ENCODE measurements around the gene MTR. TPM values are rescaled to one million over a fixed set of nuclear protein-coding genes. Genes with fewer than 3 reads are reported as not detected.
A peak's percentile ranks its signal among the peaks of the same experiment; 100 is the strongest.

MTR gene
- total RNA-seq, 1 donor from 2014 or later, result 42.9 TPM

GRCh38 chr1:236868625-236869467 is 73.8 kb downstream of the MTR start:
- peaks cover 3% of the 10 kb centered on the region for H3K9me3 Mint-ChIP-seq
- no peak overlapping the region for H3K4me3 Mint-ChIP-seq
- no peaks in the 10 kb centered on the region for H3K27me3 Mint-ChIP-seq (ENCODE audit: low read depth)
- TF ChIP-seq CTCF (conservative IDR thresholded peaks at IDR 0.05), result peak; percentile 93
- H3K36me3 Mint-ChIP-seq (ENCODE audit: low read depth), result peaks cover 37% of the 10 kb centered on the region
- DNase-seq (ENCODE audit: low read depth, low spot score), result peak; percentile 19
- no peak overlapping the region for H3K27ac Mint-ChIP-seq (ENCODE audit: unreplicated experiment)
- no peaks in the 10 kb centered on the region for H3K4me1 Mint-ChIP-seq

GRCh38 chr1:236869911-236870310 is 74.8 kb downstream of the MTR start:
- H3K9me3 Mint-ChIP-seq, result peaks cover 3% of the 10 kb centered on the region
- no peak overlapping the region for H3K27ac Mint-ChIP-seq (ENCODE audit: unreplicated experiment)
- H3K4me3 Mint-ChIP-seq, result no peak overlapping the region
- no peak for TF ChIP-seq CTCF (conservative IDR thresholded peaks at IDR 0.05)
- no peaks in the 10 kb centered on the region for H3K4me1 Mint-ChIP-seq
- H3K27me3 Mint-ChIP-seq (ENCODE audit: low read depth), result no peaks in the 10 kb centered on the region
- peaks cover 35% of the 10 kb centered on the region for H3K36me3 Mint-ChIP-seq (ENCODE audit: low read depth)
- DNase-seq (ENCODE audit: low read depth, low spot score), result no peak

GRCh38 chr1:236870721-236871120 is 75.6 kb downstream of the MTR start:
- H3K4me1 Mint-ChIP-seq, result no peaks in the 10 kb centered on the region
- H3K9me3 Mint-ChIP-seq, result peaks cover 3% of the 10 kb centered on the region
- TF ChIP-seq CTCF (conservative IDR thresholded peaks at IDR 0.05), result no peak
- no peaks in the 10 kb centered on the region for H3K27me3 Mint-ChIP-seq (ENCODE audit: low read depth)
- H3K4me3 Mint-ChIP-seq, result no peak overlapping the region
- no peak for DNase-seq (ENCODE audit: low read depth, low spot score)
- H3K27ac Mint-ChIP-seq (ENCODE audit: unreplicated experiment), result no peak overlapping the region
- H3K36me3 Mint-ChIP-seq (ENCODE audit: low read depth), result peaks cover 32% of the 10 kb centered on the region

GRCh38 chr1:236872075-236872666 is 77.1 kb downstream of the MTR start:
- no peaks in the 10 kb centered on the region for H3K27me3 Mint-ChIP-seq (ENCODE audit: low read depth)
- peaks cover 26% of the 10 kb centered on the region for H3K36me3 Mint-ChIP-seq (ENCODE audit: low read depth)
- H3K4me3 Mint-ChIP-seq, result no peak overlapping the region
- DNase-seq (ENCODE audit: low read depth, low spot score), result no peak
- peaks cover 3% of the 10 kb centered on the region for H3K9me3 Mint-ChIP-seq
- no peak for TF ChIP-seq CTCF (conservative IDR thresholded peaks at IDR 0.05)
- no peak overlapping the region for H3K27ac Mint-ChIP-seq (ENCODE audit: unreplicated experiment)
- H3K4me1 Mint-ChIP-seq, result no peaks in the 10 kb centered on the region

- no peak overlapping the region for H3K27ac Mint-ChIP-seq (ENCODE audit: unreplicated experiment)
- no peaks in the 10 kb centered on the region for H3K27me3 Mint-ChIP-seq (ENCODE audit: low read depth)
- no peaks in the 10 kb centered on the region for H3K4me1 Mint-ChIP-seq
- H3K9me3 Mint-ChIP-seq, result no peaks in the 10 kb centered on the region
- no peak for TF ChIP-seq CTCF (conservative IDR thresholded peaks at IDR 0.05)
- no peak overlapping the region for H3K4me3 Mint-ChIP-seq
- no peak for DNase-seq (ENCODE audit: low read depth, low spot score)
- peaks cover 19% of the 10 kb centered on the region for H3K36me3 Mint-ChIP-seq (ENCODE audit: low read depth)
Measured at GRCh38 chr1:236875975-236876374, 80.9 kb downstream of the MTR start.

Measured in neural crest cell (in vitro differentiated cells).